NCI-H1105 (cell line): ENCODE data around the gene CROCC2.

Experiments
- DNase-seq: peaks from one replicate; lab custom pipeline; 2025; lab: John Stamatoyannopoulos, UW

The CROCC2 gene

GRCh38 chr2:240999873-241000541, 93.9 kb downstream of the CROCC2 start:
- DNase-seq, result no peak

GRCh38 chr2:241000831-241001321, 94.7 kb downstream of the CROCC2 start:
- DNase-seq, result no peak

GRCh38 chr2:241001413-241002274, 95.5 kb downstream of the CROCC2 start:
- no peak for DNase-seq

- DNase-seq, result no peak
Measured at GRCh38 chr2:241002275-241003046, 96.3 kb downstream of the CROCC2 start.

- DNase-seq, result no peak
Measured at GRCh38 chr2:241003047-241003360, 96.9 kb downstream of the CROCC2 start.

- no peak for DNase-seq
Measured at GRCh38 chr2:241003369-241003768, 97.2 kb downstream of the CROCC2 start.

GRCh38 chr2:241003830-241004564, 97.9 kb downstream of the CROCC2 start:
- DNase-seq, result no peak

- no peak for DNase-seq
Measured at GRCh38 chr2:241005569-241005968, 99.4 kb downstream of the CROCC2 start.

- DNase-seq, result no peak
Measured at GRCh38 chr2:241006412-241006811, 100.3 kb downstream of the CROCC2 start.

GRCh38 chr2:241007111-241007510, 101.0 kb downstream of the CROCC2 start:
- DNase-seq, result no peak

GRCh38 chr2:241007880-241008710, 102.0 kb downstream of the CROCC2 start:
- DNase-seq, result no peak

GRCh38 chr2:241008711-241009121, 102.6 kb downstream of the CROCC2 start:
- DNase-seq, result no peak

GRCh38 chr2:241009191-241009590, 103.1 kb downstream of the CROCC2 start:
- DNase-seq, result no peak

- DNase-seq, result no peak
Measured at GRCh38 chr2:241009601-241010530, 103.7 kb downstream of the CROCC2 start.

- no peak for DNase-seq
Measured at GRCh38 chr2:241010531-241011295, 104.6 kb downstream of the CROCC2 start.

GRCh38 chr2:241011296-241011600, 105.1 kb downstream of the CROCC2 start:
- no peak for DNase-seq

GRCh38 chr2:241011751-241012510, 105.8 kb downstream of the CROCC2 start:
- DNase-seq, result no peak

GRCh38 chr2:241014224-241014623, 108.1 kb downstream of the CROCC2 start:
- DNase-seq, result no peak

GRCh38 chr2:241014764-241015163, 108.6 kb downstream of the CROCC2 start:
- DNase-seq, result no peak
